Heart left ventricle (tissue), 16 donors: ENCODE data around the gene CHD9. TPM values are rescaled to one million over a fixed set of nuclear protein-coding genes. Genes with fewer than 3 reads are reported as not detected.
A peak's percentile ranks its signal among the peaks of the same experiment; 100 is the strongest.

Experiments
- ATAC-seq, 4 donors: fragments of 200-7000 bp; cut with Tn5 transposase; one replicate each; pipeline ENCODE4 v1.9.1; 2020 to 2022; ENCODE audit warnings: moderate library complexity in 4 of 4, mild to moderate bottlenecking in 3 of 4, moderate number of reproducible peaks in 1 of 4
- DNase-seq, 5 donors: peaks; one replicate each; pipeline ENCODE4 v3.0.0-alpha.2; 2020
- H3K27ac ChIP-seq, 12 donors: fragments of 200-600 bp; sonication (generic) in 4 of 12; one replicate each; pipeline versions ENCODE4 v1.5.0 to v1.8.0; 2016 to 2022; ENCODE audit warnings: mild to moderate bottlenecking in 2 of 12
- H3K27me3 ChIP-seq, 9 donors: fragments of 200-600 bp; sonication (generic) in 2 of 9; one replicate each; pipeline versions ENCODE4 v1.5.1 to v1.8.0; 2016 to 2022; ENCODE audit warnings: mild to moderate bottlenecking in 3 of 9
- H3K36me3 ChIP-seq, 9 donors: fragments of 200-600 bp; sonication (generic) in 2 of 9; one replicate each; pipeline versions ENCODE4 v1.5.0 to v1.8.0; 2018 to 2022; ENCODE audit warnings: mild to moderate bottlenecking in 2 of 9
- H3K4me1 ChIP-seq, 12 donors: fragments of 200-600 bp; sonication (generic) in 4 of 12; one replicate each; pipeline versions ENCODE4 v1.5.0 to v1.8.0; 2016 to 2022; ENCODE audit warnings: mild to moderate bottlenecking in 3 of 12
- H3K4me3 ChIP-seq, 12 donors: fragments of 200-600 bp; sonication (generic) in 4 of 12; one replicate each; pipeline versions ENCODE4 v1.5.0 to v1.8.0; 2017 to 2022; ENCODE audit warnings: mild to moderate bottlenecking in 9 of 12, moderate library complexity in 4 of 12
- H3K9me3 ChIP-seq, 12 donors: fragments of 200-600 bp; sonication (generic) in 4 of 12; one replicate each; pipeline versions ENCODE4 v1.5.0 to v1.8.0; 2016 to 2022; ENCODE audit warnings: mild to moderate bottlenecking in 1 of 12
- POLR2A ChIP-seq, 2 donors: fragments of 450-650 bp; IDR thresholded peaks; one replicate each; pipeline ENCODE4 v1.6.1; 2017; ENCODE audit warnings: antibody characterized with exemption in 2 of 2, mild to moderate bottlenecking in 2 of 2, moderate library complexity in 2 of 2
- WGBS, 4 donors: extraction: QIAGEN DNeasy Blood & Tissue Kit in 2 of 4; methylation state at CpG; one replicate each; pipeline versions ENCODE4 v1.1.5 to v1.1.7; 2013 to 2018; 5-methylcytosine and 5-hydroxymethylcytosine counted together
- intact Hi-C, 10 donors: fragments of 100-400 bp; cut with DNase I; formaldehyde crosslinking; loops; one replicate each; pipeline versions ENCODE4 v1.11.1 to v1.14.2; 2022
- polyA plus RNA-seq, 2 donors: library from polyadenylated mRNA; stranded (reverse); fragments of 200-250 nt; gene quantifications; one replicate each; pipeline ENCODE4 v1.2.3, GENCODE V29; 2013
- total RNA-seq, 9 donors: library from RNA; depleted of rRNA in 2 of 9; stranded (reverse); fragments of >200 nt in 2 of 9; fragmentation: NEBNext Ultra II Directional in 3 of 9; extraction: Animal tissue kit (Norgen Biotek cat#: 25700) in 3 of 9; gene quantifications; one replicate each; pipeline versions ENCODE4 v1.1.0 to v1.2.4, GENCODE V29; 2016 to 2023
- TF ChIP-seq, protein P1 (sequence below), 12 donors: fragments of 200-600 bp; sonication (generic) in 4 of 12; IDR thresholded peaks; one replicate each; pipeline versions ENCODE4 v1.5.0 to v1.8.0; 2018 to 2022; ENCODE audit warnings: antibody characterized with exemption in 12 of 12, mild to moderate bottlenecking in 5 of 12
- donor health status: ischemic (EF 13 %, LVEDD 7.1; RV severe dilation, severe dysfunction).
- donor health status: healthy with polysubstance abuse.
- donor health status: DM: no; HTN: yes; CAD: no.
- donor health status: DM: no; HTN: no; CAD: no.
- donor health status: ischemic (EF 25% LVEDD 6.9; RV normal size, moderate dysfunction).
- donor health status: ischemic (EF 25% LVEDD 5.7; RV mildly dilated, moderate dysfunction).
- donor health status: healthy.
- donor health status: DM: yes; HTN: yes; CAD: no.
- donor health status: ischemic (EF 35%, LVEDD 5.7; RV mildly dilated, moderate dysfunction).
- donor health status: nonischemic (EF 11% LVEDD 7.7; RV severe dilation, severe dysfunction).
- donor health status: DM: yes; HTN: yes; CAD: no.
- donor health status: PGD.
- donor health status: ischemic (EF 29% LVEDD 5.4; RV normal size, mild dysfunction).
- donor health status: nonischemic (EF 23%, LVEDD 6.1; RV moderate dilation, normal function).

The CHD9 gene
- total and polyA plus RNA-seq, 11 donors: 11.8 to 56.2 (median 41.3) TPM

DNA sequence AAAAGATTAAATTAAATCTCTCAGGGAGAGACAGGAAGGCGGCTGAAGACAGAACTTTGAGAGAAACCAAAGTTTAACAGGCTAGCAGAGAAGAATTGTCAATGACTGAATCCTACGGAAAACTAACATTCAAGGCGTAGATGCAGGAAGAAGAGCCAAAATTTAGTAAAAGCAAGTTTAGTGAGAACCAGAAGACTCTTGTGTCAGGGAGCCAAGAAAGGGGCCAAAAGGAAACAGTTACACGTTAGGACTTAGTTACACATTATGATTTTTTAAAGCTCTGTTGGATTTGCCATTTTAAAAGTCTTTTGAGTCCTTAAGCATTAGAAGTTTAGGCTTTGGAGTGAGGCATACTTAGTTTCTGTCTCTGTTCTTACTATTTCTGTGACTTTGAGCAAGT lies 164.6 kb downstream of the CHD9 start:
- TF ChIP-seq POLR2A (IDR thresholded peaks at IDR 0.05): no peak
- TF ChIP-seq, protein P1, sequence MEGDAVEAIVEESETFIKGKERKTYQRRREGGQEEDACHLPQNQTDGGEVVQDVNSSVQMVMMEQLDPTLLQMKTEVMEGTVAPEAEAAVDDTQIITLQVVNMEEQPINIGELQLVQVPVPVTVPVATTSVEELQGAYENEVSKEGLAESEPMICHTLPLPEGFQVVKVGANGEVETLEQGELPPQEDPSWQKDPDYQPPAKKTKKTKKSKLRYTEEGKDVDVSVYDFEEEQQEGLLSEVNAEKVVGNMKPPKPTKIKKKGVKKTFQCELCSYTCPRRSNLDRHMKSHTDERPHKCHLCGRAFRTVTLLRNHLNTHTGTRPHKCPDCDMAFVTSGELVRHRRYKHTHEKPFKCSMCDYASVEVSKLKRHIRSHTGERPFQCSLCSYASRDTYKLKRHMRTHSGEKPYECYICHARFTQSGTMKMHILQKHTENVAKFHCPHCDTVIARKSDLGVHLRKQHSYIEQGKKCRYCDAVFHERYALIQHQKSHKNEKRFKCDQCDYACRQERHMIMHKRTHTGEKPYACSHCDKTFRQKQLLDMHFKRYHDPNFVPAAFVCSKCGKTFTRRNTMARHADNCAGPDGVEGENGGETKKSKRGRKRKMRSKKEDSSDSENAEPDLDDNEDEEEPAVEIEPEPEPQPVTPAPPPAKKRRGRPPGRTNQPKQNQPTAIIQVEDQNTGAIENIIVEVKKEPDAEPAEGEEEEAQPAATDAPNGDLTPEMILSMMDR (IDR thresholded peaks at IDR 0.05): no peak
- H3K27me3 ChIP-seq: no peaks in the 10 kb centered on the region
- H3K4me3 ChIP-seq: peak overlapping the region in 2 of 12 donors; percentile 7 to 12
- ATAC-seq: no peak
- intact Hi-C loops: no loop called here
- peaks cover 0 to 24% (median 21%) of the 10 kb centered on the region in 9 donors for H3K36me3 ChIP-seq
- no peaks in the 10 kb centered on the region for H3K9me3 ChIP-seq
- H3K27ac ChIP-seq: peak overlapping the region in 11 of 12 donors; percentile 17 to 86 (median 69)
- DNase-seq: no peak
- H3K4me1 ChIP-seq: peaks cover 23 to 84% (median 64%) of the 10 kb centered on the region in 12 donors
- WGBS, 4 donors: 31 to 48% (median 42%) methylated on average over 4 of the region's 4 CpGs

DNA sequence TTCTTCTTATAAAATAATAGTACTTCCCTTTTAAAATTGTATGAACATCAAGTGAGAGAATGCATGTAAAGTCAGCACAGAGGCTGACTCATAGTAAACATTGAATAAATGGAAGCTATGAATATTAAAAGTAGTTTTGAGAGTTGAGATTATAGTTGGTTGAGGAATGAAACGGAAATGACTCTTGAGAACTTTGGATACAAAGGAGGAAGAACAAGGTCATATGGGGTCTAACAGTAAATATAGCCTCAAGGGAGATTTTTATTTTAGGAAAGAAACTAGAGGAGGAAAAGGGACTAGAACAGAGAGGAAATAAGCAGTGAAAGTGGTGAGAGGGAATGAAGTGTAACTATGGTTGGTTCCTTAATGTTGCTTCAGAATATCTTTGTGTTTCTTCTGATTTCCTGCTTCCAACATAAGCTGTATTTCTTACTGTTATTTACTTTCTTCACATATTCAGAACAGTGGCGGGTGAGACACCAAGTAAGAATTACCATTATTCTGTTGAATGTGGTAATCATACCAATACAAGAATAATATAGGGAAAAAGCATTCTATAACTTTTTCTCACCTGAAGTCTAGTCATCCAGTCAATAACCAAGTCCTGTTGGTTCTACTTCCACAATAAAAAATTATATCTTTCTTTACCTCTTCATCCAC lies 165.1 kb downstream of the CHD9 start:
- H3K27ac ChIP-seq: peak overlapping the region; percentile 17 to 86 (median 69)
- ATAC-seq (peak; percentile 39 to 86 (median 74)), DNase-seq (no peak)
- peaks cover 0 to 30% (median 21%) of the 10 kb centered on the region in 9 donors for H3K36me3 ChIP-seq
- peaks cover 23 to 85% (median 65%) of the 10 kb centered on the region in 12 donors for H3K4me1 ChIP-seq
- peak overlapping the region in 5 of 12 donors; percentile 4 to 12 (median 9) for H3K4me3 ChIP-seq
- no peaks in the 10 kb centered on the region for H3K27me3 ChIP-seq
- no peaks in the 10 kb centered on the region for H3K9me3 ChIP-seq
- intact Hi-C loops: loop anchor here in 3 of 10 donors (5.0 kb wide), 2 partner anchors 88 to 168 kb away; partner anchors contain the start of genes CHD9 (in 1 of the 3) and CHD9NB (in 1 of the 3)
- WGBS, 4 donors: 13 to 34% (median 21%) methylated on average over 2 of the region's 2 CpGs
- TF ChIP-seq, protein P1 (IDR thresholded peaks at IDR 0.05): no peak
- TF ChIP-seq POLR2A (IDR thresholded peaks at IDR 0.05): no peak

DNA sequence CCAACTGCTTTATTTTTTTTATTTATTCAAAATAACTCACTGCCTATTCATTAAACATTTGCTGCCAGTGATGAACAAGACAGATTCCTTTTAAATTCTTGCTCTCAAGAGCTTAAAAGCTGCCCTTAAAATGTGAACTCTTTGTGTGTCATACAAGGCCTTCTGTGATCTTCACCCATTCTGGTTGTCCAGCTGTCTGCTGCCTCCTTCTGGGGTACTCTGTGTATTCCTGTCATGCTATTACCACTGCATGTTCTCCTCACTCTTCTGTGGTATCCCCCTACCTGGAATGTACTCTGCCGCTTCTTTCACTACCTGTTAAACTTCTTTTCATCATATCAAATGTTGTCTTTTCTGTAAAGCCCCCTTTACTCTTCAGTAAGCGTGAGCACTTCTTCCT lies 165.8 kb downstream of the CHD9 start:
- H3K9me3 ChIP-seq: no peaks in the 10 kb centered on the region
- H3K4me1 ChIP-seq: peaks cover 23 to 80% (median 64%) of the 10 kb centered on the region in 12 donors
- no peaks in the 10 kb centered on the region for H3K27me3 ChIP-seq
- DNase-seq (no peak), ATAC-seq (peak in 3 of 4 donors; percentile 47 to 66 (median 65))
- peaks cover 0 to 36% (median 21%) of the 10 kb centered on the region in 9 donors for H3K36me3 ChIP-seq
- peak overlapping the region in 1 of 12 donors; percentile 9 for H3K4me3 ChIP-seq
- intact Hi-C loops: loop anchor here in 3 of 10 donors (5.0 kb wide), 2 partner anchors 88 to 168 kb away; partner anchors contain the start of genes CHD9 (in 1 of the 3) and CHD9NB (in 1 of the 3)
- TF ChIP-seq POLR2A (IDR thresholded peaks at IDR 0.05): no peak
- TF ChIP-seq, protein P1 (IDR thresholded peaks at IDR 0.05): peak in 10 of 12 donors; percentile 4 to 56 (median 28)
- 77 to 81% (median 79%) methylated on average over 2 of the region's 2 CpGs for WGBS, 4 donors
- H3K27ac ChIP-seq: peak overlapping the region; percentile 20 to 86 (median 69)

DNA sequence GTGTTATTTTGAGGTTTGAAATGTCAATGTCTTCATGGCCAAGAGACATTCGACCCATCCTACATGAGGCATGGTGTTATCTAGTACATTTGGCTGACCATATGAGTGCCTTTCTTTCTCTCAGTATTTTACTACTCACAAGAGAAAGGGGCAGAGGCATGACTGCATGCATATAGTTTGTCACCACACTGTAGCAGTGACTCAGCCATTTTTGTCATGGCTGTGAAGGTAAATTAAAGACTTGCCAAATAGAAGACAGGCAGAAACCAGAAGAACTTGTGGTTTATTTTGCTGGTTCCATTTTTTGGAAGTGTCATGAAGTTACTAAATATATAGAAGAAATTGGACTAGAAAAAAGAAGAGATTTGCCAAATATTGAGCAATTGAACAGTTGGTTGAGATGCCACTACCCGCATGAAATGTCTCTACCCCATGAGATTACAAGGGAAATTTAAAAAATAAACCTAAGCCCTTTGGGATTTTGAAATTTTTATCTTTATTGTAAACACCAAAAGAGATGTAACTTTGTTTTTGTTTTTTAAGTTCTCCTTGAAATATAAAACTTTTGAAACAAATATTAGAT lies 170.3 kb downstream of the CHD9 start:
- Histone ChIP-seq H3K9me3 (no peaks in the 10 kb centered on the region), H3K27me3 (no peaks in the 10 kb centered on the region), H3K4me3 (no peak overlapping the region), H3K27ac (no peak overlapping the region), H3K36me3 (peaks cover 0 to 80% (median 61%) of the 10 kb centered on the region in 9 donors), H3K4me1 (peaks cover 8 to 35% (median 25%) of the 10 kb centered on the region in 12 donors)
- 53 to 65% (median 57%) methylated on average over 2 of the region's 2 CpGs for WGBS, 4 donors
- ATAC-seq (peak in 1 of 4 donors; percentile 41), DNase-seq (no peak)
- TF ChIP-seq, protein P1 (IDR thresholded peaks at IDR 0.05): no peak
- no peak for TF ChIP-seq POLR2A (IDR thresholded peaks at IDR 0.05)
- intact Hi-C loops: loop anchor here in 3 of 10 donors (5.0 kb wide), 2 partner anchors 93 to 173 kb away; partner anchors contain the start of genes CHD9 (in 1 of the 3) and CHD9NB (in 1 of the 3)
